ENCODE results near the gene KNDC1. TPM values are rescaled to one million over a fixed set of nuclear protein-coding genes. Genes with fewer than 3 reads are reported as not detected.

Gene KNDC1
- total and polyA plus RNA-seq, 10 of the 15 experiments (the other 5 are each of a cell fraction or from before 2014, with no cell fraction given) = 0.03 to 0.11 (median 0.05) TPM; not detected in 7

DNA sequence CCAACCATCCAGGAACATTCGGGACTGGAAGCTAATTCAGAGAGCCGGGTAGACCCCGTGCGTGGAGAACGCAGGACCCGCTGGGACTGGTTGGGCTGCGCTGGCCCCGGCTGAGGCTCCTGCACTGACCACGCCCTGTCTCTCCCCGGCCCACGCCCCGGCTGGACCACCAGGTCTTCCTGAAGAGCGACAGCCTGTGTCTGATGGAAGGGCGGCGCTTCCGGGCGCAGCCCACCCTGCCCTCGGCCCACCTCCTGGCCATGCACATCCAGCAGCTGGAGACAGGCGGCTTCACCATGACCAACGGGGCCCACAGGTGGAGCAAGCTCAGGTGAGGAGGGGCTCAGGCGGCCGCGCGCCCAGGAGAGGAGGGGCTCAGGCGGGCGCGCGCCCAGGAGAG lies 59.8 kb downstream of the KNDC1 start (continued):
- TF ChIP-seq, protein P1, sequence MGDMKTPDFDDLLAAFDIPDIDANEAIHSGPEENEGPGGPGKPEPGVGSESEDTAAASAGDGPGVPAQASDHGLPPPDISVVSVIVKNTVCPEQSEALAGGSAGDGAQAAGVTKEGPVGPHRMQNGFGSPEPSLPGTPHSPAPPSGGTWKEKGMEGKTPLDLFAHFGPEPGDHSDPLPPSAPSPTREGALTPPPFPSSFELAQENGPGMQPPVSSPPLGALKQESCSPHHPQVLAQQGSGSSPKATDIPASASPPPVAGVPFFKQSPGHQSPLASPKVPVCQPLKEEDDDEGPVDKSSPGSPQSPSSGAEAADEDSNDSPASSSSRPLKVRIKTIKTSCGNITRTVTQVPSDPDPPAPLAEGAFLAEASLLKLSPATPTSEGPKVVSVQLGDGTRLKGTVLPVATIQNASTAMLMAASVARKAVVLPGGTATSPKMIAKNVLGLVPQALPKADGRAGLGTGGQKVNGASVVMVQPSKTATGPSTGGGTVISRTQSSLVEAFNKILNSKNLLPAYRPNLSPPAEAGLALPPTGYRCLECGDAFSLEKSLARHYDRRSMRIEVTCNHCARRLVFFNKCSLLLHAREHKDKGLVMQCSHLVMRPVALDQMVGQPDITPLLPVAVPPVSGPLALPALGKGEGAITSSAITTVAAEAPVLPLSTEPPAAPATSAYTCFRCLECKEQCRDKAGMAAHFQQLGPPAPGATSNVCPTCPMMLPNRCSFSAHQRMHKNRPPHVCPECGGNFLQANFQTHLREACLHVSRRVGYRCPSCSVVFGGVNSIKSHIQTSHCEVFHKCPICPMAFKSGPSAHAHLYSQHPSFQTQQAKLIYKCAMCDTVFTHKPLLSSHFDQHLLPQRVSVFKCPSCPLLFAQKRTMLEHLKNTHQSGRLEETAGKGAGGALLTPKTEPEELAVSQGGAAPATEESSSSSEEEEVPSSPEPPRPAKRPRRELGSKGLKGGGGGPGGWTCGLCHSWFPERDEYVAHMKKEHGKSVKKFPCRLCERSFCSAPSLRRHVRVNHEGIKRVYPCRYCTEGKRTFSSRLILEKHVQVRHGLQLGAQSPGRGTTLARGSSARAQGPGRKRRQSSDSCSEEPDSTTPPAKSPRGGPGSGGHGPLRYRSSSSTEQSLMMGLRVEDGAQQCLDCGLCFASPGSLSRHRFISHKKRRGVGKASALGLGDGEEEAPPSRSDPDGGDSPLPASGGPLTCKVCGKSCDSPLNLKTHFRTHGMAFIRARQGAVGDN (IDR thresholded peaks at IDR 0.05) = no peak
- TF ChIP-seq MEF2B (IDR thresholded peaks at IDR 0.05; ENCODE audit: partially characterized antibody, poor library complexity, severe bottlenecking) = no peak
- no peak for TF ChIP-seq SIN3A (IDR thresholded peaks at IDR 0.05; ENCODE audit: low read depth, low read length)
- TF ChIP-seq MEF2A (IDR thresholded peaks at IDR 0.05; ENCODE audit: insufficient read depth, low read depth, low read length) = no peak
- no peak for TF ChIP-seq KAT2A (conservative IDR thresholded peaks at IDR 0.05; ENCODE audit: control insufficient read depth, low read depth, low read length)
- TF ChIP-seq SUZ12 (IDR thresholded peaks at IDR 0.05; ENCODE audit: unreplicated experiment) = no peak
- TF ChIP-seq NR2C2 (IDR thresholded peaks at IDR 0.05; ENCODE audit: borderline replicate concordance, control insufficient read depth, insufficient read length, low read depth) = no peak
- no peak for TF ChIP-seq KLF5 (IDR thresholded peaks at IDR 0.05; ENCODE audit: partially characterized antibody)

DNA sequence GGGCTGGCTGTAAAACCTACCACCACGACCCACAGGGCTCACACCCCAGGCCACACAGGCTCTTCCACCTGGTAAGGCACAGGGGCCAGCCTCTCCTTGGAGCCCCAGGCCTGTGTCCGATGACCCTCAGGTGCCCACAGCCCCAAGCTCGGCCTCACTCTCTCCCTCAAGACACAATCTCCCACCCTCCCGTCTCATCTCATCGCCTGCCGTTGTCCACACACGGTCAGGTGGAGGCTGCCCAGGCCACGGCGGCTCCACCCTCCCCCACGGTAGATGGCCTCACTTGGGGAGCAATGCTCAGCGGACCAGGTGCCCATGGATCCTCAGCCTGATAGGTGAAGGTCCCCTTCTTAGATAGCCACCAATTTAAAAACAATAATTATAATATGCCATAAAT lies 61.3 kb downstream of the KNDC1 start:
- no peaks in the 10 kb centered on the region for H3K36me3 ChIP-seq (ENCODE audit: control insufficient read depth in 2 of 2, insufficient read depth in 2 of 2, low read length in 1 of 2)
- no peak overlapping the region for H3K4me3 ChIP-seq
- ChIA-PET RAD21 (ENCODE audit: unreplicated experiment) (no interaction called here), SMC1A (ENCODE audit: uncharacterized antibody, unreplicated experiment) (no interaction called here), POLR2A (no interaction called here), CTCF (no interaction called here)
- H3K27ac ChIP-seq (ENCODE audit: control insufficient read depth, insufficient read depth) = no peak overlapping the region
- no peak overlapping the region for H3K9ac ChIP-seq (ENCODE audit: control insufficient read depth, insufficient read depth, low read length)
- H3K4me1 ChIP-seq (ENCODE audit: control insufficient read depth, insufficient read depth, low read length) = no peaks in the 10 kb centered on the region
- H2AFZ ChIP-seq (ENCODE audit: control insufficient read depth, low read depth, low read length) = no peak overlapping the region
- WGBS (ENCODE audit: insufficient coverage, insufficient replicate concordance, low lambda C conversion rate, missing lambda C conversion rate) = 71% methylated on average over 11 of the region's 11 CpGs
- no TSS peak for BruUV-seq (replicated peaks)
- intact Hi-C loops (cut with micrococcal nuclease; ENCODE audit: unreplicated experiment) = no loop called here
- TF ChIP-seq BRCA1 (IDR thresholded peaks at IDR 0.05; ENCODE audit: low read depth, low read length) (no peak), RAD51 (IDR thresholded peaks at IDR 0.05) (no peak), NRF1 (conservative IDR thresholded peaks at IDR 0.05; ENCODE audit: low read depth, low read length) (no peak), ZNF217 (IDR thresholded peaks at IDR 0.05) (no peak), ZZZ3 (IDR thresholded peaks at IDR 0.05; ENCODE audit: control insufficient read depth, insufficient read length, low read depth) (no peak)
- TF ChIP-seq, protein P2, sequence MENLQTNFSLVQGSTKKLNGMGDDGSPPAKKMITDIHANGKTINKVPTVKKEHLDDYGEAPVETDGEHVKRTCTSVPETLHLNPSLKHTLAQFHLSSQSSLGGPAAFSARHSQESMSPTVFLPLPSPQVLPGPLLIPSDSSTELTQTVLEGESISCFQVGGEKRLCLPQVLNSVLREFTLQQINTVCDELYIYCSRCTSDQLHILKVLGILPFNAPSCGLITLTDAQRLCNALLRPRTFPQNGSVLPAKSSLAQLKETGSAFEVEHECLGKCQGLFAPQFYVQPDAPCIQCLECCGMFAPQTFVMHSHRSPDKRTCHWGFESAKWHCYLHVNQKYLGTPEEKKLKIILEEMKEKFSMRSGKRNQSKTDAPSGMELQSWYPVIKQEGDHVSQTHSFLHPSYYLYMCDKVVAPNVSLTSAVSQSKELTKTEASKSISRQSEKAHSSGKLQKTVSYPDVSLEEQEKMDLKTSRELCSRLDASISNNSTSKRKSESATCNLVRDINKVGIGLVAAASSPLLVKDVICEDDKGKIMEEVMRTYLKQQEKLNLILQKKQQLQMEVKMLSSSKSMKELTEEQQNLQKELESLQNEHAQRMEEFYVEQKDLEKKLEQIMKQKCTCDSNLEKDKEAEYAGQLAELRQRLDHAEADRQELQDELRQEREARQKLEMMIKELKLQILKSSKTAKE (IDR thresholded peaks at IDR 0.05; ENCODE audit: low read depth, poor library complexity, severe bottlenecking) = no peak
- H3K4me2 ChIP-seq (ENCODE audit: control insufficient read depth, insufficient read depth) = no peak overlapping the region
- DNase-seq (ENCODE audit: low read depth, low spot score) = no peak
- no peaks in the 10 kb centered on the region for H3K9me3 ChIP-seq (replicated peaks; ENCODE audit: control insufficient read depth, insufficient read depth, low read length)
- no peaks in the 10 kb centered on the region for H4K20me1 ChIP-seq (ENCODE audit: control insufficient read depth, insufficient read depth)
- no peaks in the 10 kb centered on the region for H3K27me3 ChIP-seq (replicated peaks in 1 of 2; ENCODE audit: control insufficient read depth in 2 of 2, insufficient read depth in 2 of 2, low read length in 1 of 2)
- no peak for FAIRE-seq
- no peaks in the 10 kb centered on the region for H3K79me2 ChIP-seq (ENCODE audit: control insufficient read depth, insufficient read depth, low read length)
- ATAC-seq = no peak
- in situ Hi-C loops (cut with MboI) = no loop called here
